Sigmoid colon (tissue), 7 donors: Measurements from ENCODE around the gene SERPINA12. TPM values are rescaled to one million over a fixed set of nuclear protein-coding genes. Genes with fewer than 3 reads are reported as not detected.

Experiments
- DNase-seq: peaks from one replicate; pipeline ENCODE4 v3.0.0-alpha.2; 2019
- H3K27ac ChIP-seq, 4 donors: fragments of 200-600 bp; sonication (generic); one replicate each; pipeline ENCODE4 v1.5.1; 2016 to 2019; ENCODE audit warnings: mild to moderate bottlenecking in 1 of 4
- H3K27me3 ChIP-seq, 3 donors: fragments of 200-600 bp; sonication (generic); one replicate each; pipeline ENCODE4 v1.5.1; 2019; ENCODE audit warnings: mild to moderate bottlenecking in 1 of 3
- H3K36me3 ChIP-seq, 4 donors: fragments of 200-600 bp; sonication (generic); one replicate each; pipeline ENCODE4 v1.5.1; 2016 to 2019
- H3K4me1 ChIP-seq, 4 donors: fragments of 200-600 bp; sonication (generic); one replicate each; pipeline ENCODE4 v1.5.1; 2017 to 2019
- H3K4me3 ChIP-seq, 4 donors: fragments of 200-600 bp; sonication (generic); one replicate each; pipeline ENCODE4 v1.5.1; 2017 to 2019; ENCODE audit warnings: mild to moderate bottlenecking in 2 of 4, moderate library complexity in 1 of 4
- H3K9me3 ChIP-seq, 4 donors: fragments of 200-600 bp in 3 of 4; sonication (generic) in 3 of 4; one replicate each; pipeline versions ENCODE4 v1.5.1 to v1.6.1; 2013 to 2019
- EP300 ChIP-seq, 4 donors: sonication (generic); formaldehyde crosslinking; IDR thresholded peaks; one replicate each; pipeline ENCODE4 v1.6.1; 2017; ENCODE audit warnings: antibody characterized with exemption in 4 of 4
- POLR2A ChIP-seq, 2 donors: fragments of 450-650 bp; IDR thresholded peaks; one replicate each; pipeline ENCODE4 v1.6.1; 2016; ENCODE audit warnings: antibody characterized with exemption in 2 of 2, mild to moderate bottlenecking in 2 of 2, moderate library complexity in 2 of 2
- POLR2AphosphoS5 ChIP-seq, 4 donors: sonication (generic); formaldehyde crosslinking; IDR thresholded peaks; one replicate each; pipeline ENCODE4 v1.6.1; 2017; ENCODE audit warnings: antibody characterized with exemption in 4 of 4
- WGBS, 2 donors: extraction: QIAGEN DNeasy Blood & Tissue Kit; methylation state at CpG; one replicate each; pipeline ENCODE4 v1.1.7; 2013; 5-methylcytosine and 5-hydroxymethylcytosine counted together
- intact Hi-C: fragments of 100-400 bp; cut with DNase I; formaldehyde crosslinking; loops from one replicate; pipeline ENCODE4 v1.15.1; 2023
- polyA plus RNA-seq, 3 donors: library from polyadenylated mRNA; stranded (reverse); fragments of 200-250 nt; gene quantifications; one replicate each; pipeline ENCODE4 v1.2.3, GENCODE V29; 2013
- total RNA-seq, 4 donors: library from RNA; depleted of rRNA; stranded (reverse); fragments of >200 nt; gene quantifications; one replicate each; pipeline ENCODE4 v1.1.0, GENCODE V29; 2016
- TF ChIP-seq, protein P1 (sequence below), 4 experiments: fragments of 450-650 bp in 3 of 4; fragments of 200-600 bp in 1 of 4; IDR thresholded peaks; one replicate each; pipeline ENCODE4 v1.5.1; 2016 to 2019; ENCODE audit warnings: antibody characterized with exemption in 4 of 4, mild to moderate bottlenecking in 3 of 4, moderate library complexity in 2 of 4
- donor health status: healthy with polysubstance abuse.
- donor health status: Bipolar disorder and iron deficiency.
- donor health status: healthy.

SERPINA12 gene
- total and polyA plus RNA-seq, 7 donors = not detected

DNA sequence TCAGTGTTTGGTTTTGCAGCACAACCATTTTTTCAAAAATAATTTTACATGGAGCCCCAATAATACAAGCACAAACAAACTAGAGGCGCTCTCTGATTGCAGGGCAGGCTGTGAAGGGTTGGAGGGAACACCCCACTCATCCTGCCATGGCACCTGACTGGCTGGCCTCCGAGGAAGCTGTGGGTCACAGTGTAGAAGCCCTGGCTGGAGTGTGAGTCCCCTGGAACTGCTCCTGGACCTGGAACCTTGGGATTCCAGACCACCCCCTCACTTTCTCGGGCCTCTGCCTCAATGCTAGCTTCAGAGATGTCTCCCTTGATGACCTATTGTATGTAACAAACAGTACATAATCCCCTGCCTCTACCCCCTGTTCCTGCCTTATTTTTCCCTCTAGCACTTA, 14.8 kb upstream of the SERPINA12 start:
- H3K27ac ChIP-seq = no peak overlapping the region
- H3K27me3 ChIP-seq = no peaks in the 10 kb centered on the region
- intact Hi-C loops = no loop called here
- no peak overlapping the region for H3K4me3 ChIP-seq
- H3K4me1 ChIP-seq = no peaks in the 10 kb centered on the region
- DNase-seq = no peak
- no peaks in the 10 kb centered on the region for H3K36me3 ChIP-seq
- H3K9me3 ChIP-seq = no peaks in the 10 kb centered on the region
- TF ChIP-seq POLR2A (IDR thresholded peaks at IDR 0.05) (no peak), POLR2AphosphoS5 (IDR thresholded peaks at IDR 0.05) (no peak), EP300 (IDR thresholded peaks at IDR 0.05) (no peak)
- TF ChIP-seq, protein P1, sequence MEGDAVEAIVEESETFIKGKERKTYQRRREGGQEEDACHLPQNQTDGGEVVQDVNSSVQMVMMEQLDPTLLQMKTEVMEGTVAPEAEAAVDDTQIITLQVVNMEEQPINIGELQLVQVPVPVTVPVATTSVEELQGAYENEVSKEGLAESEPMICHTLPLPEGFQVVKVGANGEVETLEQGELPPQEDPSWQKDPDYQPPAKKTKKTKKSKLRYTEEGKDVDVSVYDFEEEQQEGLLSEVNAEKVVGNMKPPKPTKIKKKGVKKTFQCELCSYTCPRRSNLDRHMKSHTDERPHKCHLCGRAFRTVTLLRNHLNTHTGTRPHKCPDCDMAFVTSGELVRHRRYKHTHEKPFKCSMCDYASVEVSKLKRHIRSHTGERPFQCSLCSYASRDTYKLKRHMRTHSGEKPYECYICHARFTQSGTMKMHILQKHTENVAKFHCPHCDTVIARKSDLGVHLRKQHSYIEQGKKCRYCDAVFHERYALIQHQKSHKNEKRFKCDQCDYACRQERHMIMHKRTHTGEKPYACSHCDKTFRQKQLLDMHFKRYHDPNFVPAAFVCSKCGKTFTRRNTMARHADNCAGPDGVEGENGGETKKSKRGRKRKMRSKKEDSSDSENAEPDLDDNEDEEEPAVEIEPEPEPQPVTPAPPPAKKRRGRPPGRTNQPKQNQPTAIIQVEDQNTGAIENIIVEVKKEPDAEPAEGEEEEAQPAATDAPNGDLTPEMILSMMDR (IDR thresholded peaks at IDR 0.05) = no peak
- 62 to 68% methylated on average over 3 of the region's 3 CpGs for WGBS, 2 donors

DNA sequence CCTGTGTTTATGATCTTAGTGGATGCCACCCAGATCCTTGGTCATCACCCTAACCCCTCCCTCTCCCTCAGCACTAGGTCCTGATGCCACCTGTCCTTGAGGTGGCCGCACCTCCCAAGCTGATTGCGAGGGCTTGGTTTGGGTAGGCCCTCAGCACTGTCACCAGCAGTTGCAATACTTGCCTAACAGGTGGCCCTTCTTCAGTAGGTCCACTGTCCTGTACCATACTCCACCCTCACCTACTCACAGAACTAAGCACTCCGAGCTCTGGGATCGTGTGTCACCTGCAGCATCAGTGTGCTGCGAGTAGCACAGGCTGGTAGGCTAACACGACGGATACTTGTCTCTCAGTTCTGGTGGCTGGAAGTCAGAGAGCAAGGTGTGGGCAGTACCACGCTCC, 14.0 kb upstream of the SERPINA12 start:
- no peak for DNase-seq
- H3K27ac ChIP-seq = no peak overlapping the region
- no peaks in the 10 kb centered on the region for H3K36me3 ChIP-seq
- intact Hi-C loops = no loop called here
- TF ChIP-seq POLR2AphosphoS5 (IDR thresholded peaks at IDR 0.05) (no peak), POLR2A (IDR thresholded peaks at IDR 0.05) (no peak), EP300 (IDR thresholded peaks at IDR 0.05) (no peak)
- TF ChIP-seq, protein P1 (IDR thresholded peaks at IDR 0.05) = no peak
- H3K4me1 ChIP-seq = no peaks in the 10 kb centered on the region
- no peak overlapping the region for H3K4me3 ChIP-seq
- H3K27me3 ChIP-seq = no peaks in the 10 kb centered on the region
- H3K9me3 ChIP-seq = no peaks in the 10 kb centered on the region
- WGBS, 2 donors = 88 to 92% methylated on average over 8 of the region's 8 CpGs

DNA sequence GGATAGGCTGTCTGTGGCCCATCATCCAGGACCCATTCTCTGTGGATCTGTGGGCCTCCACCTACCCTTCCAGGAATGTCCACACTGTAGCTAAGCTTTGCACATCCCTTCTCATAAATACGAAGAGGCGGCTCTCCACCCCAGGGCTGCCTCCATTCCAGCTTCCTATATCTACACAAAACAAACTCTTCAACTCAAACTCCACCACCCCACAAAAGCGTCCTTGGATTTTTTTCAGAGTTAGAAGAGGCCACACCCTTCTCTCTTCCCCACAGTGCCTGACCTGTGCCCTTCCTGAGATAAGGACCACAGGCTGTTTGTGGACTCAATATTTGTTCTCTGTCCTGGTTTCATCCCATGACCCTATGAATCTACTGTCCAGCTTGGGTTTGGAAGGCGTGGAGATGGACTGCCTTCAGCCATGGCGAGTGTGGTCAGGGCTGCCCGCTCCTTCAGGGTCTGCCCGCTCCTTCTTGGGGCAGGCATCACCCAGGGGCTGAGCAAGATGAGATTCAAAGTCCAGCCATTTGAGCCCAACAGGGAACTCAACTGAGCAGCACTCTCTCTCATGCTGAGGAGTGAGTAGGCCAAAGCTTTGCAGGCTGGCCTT, 13.0 kb upstream of the SERPINA12 start:
- Histone ChIP-seq H3K36me3 (no peaks in the 10 kb centered on the region), H3K4me3 (no peak overlapping the region), H3K9me3 (no peaks in the 10 kb centered on the region), H3K27ac (no peak overlapping the region), H3K4me1 (no peaks in the 10 kb centered on the region), H3K27me3 (no peaks in the 10 kb centered on the region)
- TF ChIP-seq POLR2AphosphoS5 (IDR thresholded peaks at IDR 0.05) (no peak), EP300 (IDR thresholded peaks at IDR 0.05) (no peak)
- intact Hi-C loops = no loop called here
- 66 to 86% methylated on average over 7 of the region's 7 CpGs for WGBS, 2 donors
- no peak for DNase-seq

DNA sequence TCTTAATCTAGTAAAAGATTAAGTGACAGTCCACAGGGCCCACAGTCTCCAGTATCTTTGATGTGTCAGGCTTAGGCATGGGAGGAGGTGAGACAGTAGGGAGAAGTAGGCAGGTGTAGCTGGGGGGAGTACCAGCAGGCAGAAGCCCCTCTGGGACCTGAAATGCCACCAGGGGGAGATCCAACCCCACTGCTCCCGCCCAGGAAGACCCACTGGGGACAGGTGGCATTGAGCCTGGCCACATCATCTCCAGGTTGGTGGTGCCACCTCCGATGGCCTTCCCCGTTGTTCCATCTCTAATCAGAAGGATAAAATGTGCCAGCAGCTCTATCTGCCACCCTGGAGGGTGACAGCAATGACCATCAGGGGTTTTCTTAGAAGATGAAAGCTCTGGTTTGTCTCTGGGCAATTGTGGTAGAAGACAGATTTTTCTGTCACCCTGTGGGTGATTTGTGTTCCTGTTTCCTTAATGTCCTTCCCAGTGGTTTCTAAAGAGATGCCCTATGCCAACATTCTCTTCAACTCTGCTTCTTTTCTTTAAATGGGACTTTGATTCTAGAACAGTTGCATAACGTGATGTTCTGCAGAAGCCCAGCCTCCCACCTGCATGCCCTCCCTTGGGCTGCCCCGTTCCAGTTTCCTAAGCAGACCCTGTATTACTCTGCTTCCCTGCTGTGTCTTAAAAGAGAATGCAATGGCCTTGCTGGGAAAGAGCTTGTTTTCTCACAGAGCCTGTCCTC, 12.3 kb upstream of the SERPINA12 start:
- no peaks in the 10 kb centered on the region for H3K27me3 ChIP-seq
- no peak overlapping the region for H3K4me3 ChIP-seq
- no peaks in the 10 kb centered on the region for H3K9me3 ChIP-seq
- 52 to 56% methylated on average over 5 of the region's 5 CpGs for WGBS, 2 donors
- TF ChIP-seq POLR2AphosphoS5 (IDR thresholded peaks at IDR 0.05) (no peak), POLR2A (IDR thresholded peaks at IDR 0.05) (no peak), EP300 (IDR thresholded peaks at IDR 0.05) (no peak)
- no peak overlapping the region for H3K27ac ChIP-seq
- no peaks in the 10 kb centered on the region for H3K36me3 ChIP-seq
- no peaks in the 10 kb centered on the region for H3K4me1 ChIP-seq
- intact Hi-C loops = no loop called here
- no peak for DNase-seq

DNA sequence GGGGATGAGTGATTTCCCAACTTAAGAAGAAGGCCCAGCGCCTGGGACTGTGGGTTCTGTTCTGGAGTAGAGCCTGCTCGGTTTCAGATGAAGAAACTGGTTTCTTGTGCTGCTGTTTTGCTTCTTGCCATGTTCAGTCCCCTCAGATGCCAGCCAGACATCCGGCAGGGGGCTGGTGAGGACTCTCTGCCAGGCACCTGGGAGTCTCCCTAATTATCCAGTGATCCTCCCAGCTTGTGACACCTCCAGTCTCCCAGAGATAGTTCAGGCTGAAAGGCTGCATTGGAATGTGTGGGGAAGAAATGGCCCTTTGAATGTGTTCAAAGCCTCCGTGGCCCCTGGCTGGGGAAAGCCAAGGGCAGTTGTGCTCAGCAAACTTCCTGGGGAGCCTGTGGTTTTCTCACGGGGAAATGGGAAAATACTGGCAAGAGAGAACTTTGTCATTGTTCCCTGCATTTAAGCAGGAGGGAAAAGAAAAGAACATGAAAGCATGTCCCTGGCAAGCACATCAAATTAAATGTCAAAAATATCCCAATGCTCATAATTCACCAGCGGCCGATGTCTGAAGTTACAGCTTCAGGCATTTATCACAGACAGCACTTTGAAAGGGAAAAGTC, 8.5 kb upstream of the SERPINA12 start:
- 55 to 58% methylated on average over 7 of the region's 7 CpGs for WGBS, 2 donors
- H3K27me3 ChIP-seq = peaks cover 0 to 7% (median 0%) of the 10 kb centered on the region in 3 donors
- no peak for DNase-seq
- peak in 1 of 4 donors; percentile 57 for TF ChIP-seq POLR2AphosphoS5 (IDR thresholded peaks at IDR 0.05)
- TF ChIP-seq POLR2A (IDR thresholded peaks at IDR 0.05) = no peak
- H3K4me1 ChIP-seq = no peaks in the 10 kb centered on the region
- intact Hi-C loops = no loop called here
- no peak overlapping the region for H3K4me3 ChIP-seq
- no peak overlapping the region for H3K27ac ChIP-seq
- no peaks in the 10 kb centered on the region for H3K36me3 ChIP-seq
- H3K9me3 ChIP-seq = no peaks in the 10 kb centered on the region

DNA sequence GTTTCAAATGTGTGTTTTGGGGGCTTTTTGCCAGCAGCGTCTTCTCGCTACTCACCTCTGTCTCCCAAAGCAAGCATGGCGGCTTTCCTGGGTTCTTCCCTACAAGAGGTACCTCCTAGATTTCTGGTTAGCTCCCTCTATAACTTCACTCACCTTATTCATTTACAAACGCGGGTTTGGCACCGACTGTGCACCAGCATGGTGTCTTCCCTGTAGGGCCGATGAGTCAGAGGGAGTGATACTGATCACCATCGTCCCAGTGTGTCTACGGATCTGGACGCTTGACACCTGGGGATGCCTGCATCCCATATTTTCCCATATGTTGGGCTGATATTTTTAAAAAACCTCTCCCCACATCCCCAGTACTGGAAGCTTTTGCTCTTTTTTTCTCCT, 8.0 kb upstream of the SERPINA12 start:
- WGBS, 2 donors = 76 to 79% methylated on average over 10 of the region's 10 CpGs
- H3K27ac ChIP-seq = no peak overlapping the region
- H3K9me3 ChIP-seq = no peaks in the 10 kb centered on the region
- intact Hi-C loops = no loop called here
- DNase-seq = no peak
- TF ChIP-seq EP300 (IDR thresholded peaks at IDR 0.05) = no peak
- no peak for TF ChIP-seq POLR2A (IDR thresholded peaks at IDR 0.05)
- TF ChIP-seq POLR2AphosphoS5 (IDR thresholded peaks at IDR 0.05) = no peak
- TF ChIP-seq, protein P1 (IDR thresholded peaks at IDR 0.05) = no peak
- H3K27me3 ChIP-seq = peaks cover 0 to 7% (median 0%) of the 10 kb centered on the region in 3 donors
- H3K4me3 ChIP-seq = no peak overlapping the region
- no peaks in the 10 kb centered on the region for H3K36me3 ChIP-seq
- no peaks in the 10 kb centered on the region for H3K4me1 ChIP-seq
